Left lung (tissue), 10 donors: ENCODE results near the gene KIF16B. TPM values are rescaled to one million over a fixed set of nuclear protein-coding genes. Genes with fewer than 3 reads are reported as not detected.

ENCODE experiments used
- ATAC-seq: fragments of 200-7000 bp; cut with Tn5 transposase; one replicate; pipeline ENCODE4 v1.9.1; 2020; ENCODE audit warnings: moderate library complexity
- DNase-seq, 4 donors: peaks; one replicate each; pipeline ENCODE4 v3.0.0-alpha.2; 2013 to 2020
- H3K27ac ChIP-seq, 2 donors: fragments of 200-600 bp; sonication (generic) in 1 of 2; one replicate each; pipeline versions ENCODE4 v1.5.0 to v1.8.0; 2020 to 2021
- H3K27me3 ChIP-seq, 2 donors: fragments of 200-600 bp; sonication (generic) in 1 of 2; one replicate each; pipeline versions ENCODE4 v1.5.0 to v1.8.0; 2020 to 2021
- H3K36me3 ChIP-seq, 2 donors: fragments of 200-600 bp; sonication (generic) in 1 of 2; one replicate each; pipeline versions ENCODE4 v1.5.0 to v1.8.0; 2020 to 2021
- H3K4me1 ChIP-seq, 2 donors: fragments of 200-600 bp; one replicate each; pipeline ENCODE4 v1.8.0; 2021
- H3K4me3 ChIP-seq, 2 donors: fragments of 200-600 bp; sonication (generic) in 1 of 2; one replicate each; pipeline versions ENCODE4 v1.5.0 to v1.8.0; 2020 to 2021; ENCODE audit warnings: mild to moderate bottlenecking in 1 of 2
- H3K9me3 ChIP-seq, 2 donors: fragments of 200-600 bp; sonication (generic) in 1 of 2; one replicate each; pipeline versions ENCODE4 v1.5.0 to v1.8.0; 2020 to 2021
- intact Hi-C, 2 donors: fragments of 100-400 bp; cut with DNase I; formaldehyde crosslinking; loops; one replicate each; pipeline versions ENCODE4 v1.11.2 to v1.14.2; 2022
- polyA plus RNA-seq, 6 donors: library from polyadenylated mRNA; unstranded; fragments of 120-200 nt; gene quantifications; one replicate each; pipeline ENCODE4 v1.2.1, GENCODE V29; 2013; ENCODE audit not compliant: insufficient read length in 6 of 6
- total RNA-seq, 2 donors: library from RNA; stranded (reverse); fragmentation: NEBNext Ultra II Directional; extraction: Animal tissue kit (Norgen Biotek cat#: 25700); gene quantifications; one replicate each; pipeline ENCODE4 v1.2.1, GENCODE V29; 2021
- TF ChIP-seq, protein P1 (sequence below), 2 donors: fragments of 200-600 bp; sonication (generic) in 1 of 2; IDR thresholded peaks; one replicate each; pipeline versions ENCODE4 v1.5.0 to v1.8.0; 2021; ENCODE audit warnings: antibody characterized with exemption in 2 of 2
- donor health status: DM: no; HTN: yes; CAD: no.
- donor health status: DM: no; HTN: no; CAD: no.

KIF16B gene
- total and polyA plus RNA-seq, 8 donors = 9.1 to 23.8 (median 12.8) TPM

DNA sequence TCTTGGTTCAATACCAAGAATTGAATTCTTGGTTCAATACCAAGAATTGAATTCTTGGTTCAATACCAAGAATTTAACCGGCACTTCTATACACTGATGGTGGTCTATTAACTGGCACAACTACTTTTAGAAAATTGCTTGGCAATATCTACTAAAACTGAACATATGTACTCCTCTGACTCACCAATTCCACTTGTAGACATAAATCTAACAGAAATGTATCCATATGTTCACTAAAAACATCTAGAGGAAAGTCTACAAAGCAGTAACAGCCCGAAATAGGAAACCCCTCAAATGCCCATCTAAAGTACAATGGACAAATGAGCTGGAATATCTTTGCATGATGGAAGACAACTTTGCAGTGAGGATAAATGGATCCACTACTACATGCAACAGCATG lies 71.9 kb downstream of the KIF16B start:
- H3K4me3 ChIP-seq = no peak overlapping the region
- peaks cover 0 to 49% of the 10 kb centered on the region in 2 donors for H3K36me3 ChIP-seq
- H3K27me3 ChIP-seq = no peaks in the 10 kb centered on the region
- DNase-seq = no peak
- H3K27ac ChIP-seq = no peak overlapping the region
- ATAC-seq = no peak
- no peaks in the 10 kb centered on the region for H3K4me1 ChIP-seq
- intact Hi-C loops = no loop called here
- no peaks in the 10 kb centered on the region for H3K9me3 ChIP-seq
- TF ChIP-seq, protein P1, sequence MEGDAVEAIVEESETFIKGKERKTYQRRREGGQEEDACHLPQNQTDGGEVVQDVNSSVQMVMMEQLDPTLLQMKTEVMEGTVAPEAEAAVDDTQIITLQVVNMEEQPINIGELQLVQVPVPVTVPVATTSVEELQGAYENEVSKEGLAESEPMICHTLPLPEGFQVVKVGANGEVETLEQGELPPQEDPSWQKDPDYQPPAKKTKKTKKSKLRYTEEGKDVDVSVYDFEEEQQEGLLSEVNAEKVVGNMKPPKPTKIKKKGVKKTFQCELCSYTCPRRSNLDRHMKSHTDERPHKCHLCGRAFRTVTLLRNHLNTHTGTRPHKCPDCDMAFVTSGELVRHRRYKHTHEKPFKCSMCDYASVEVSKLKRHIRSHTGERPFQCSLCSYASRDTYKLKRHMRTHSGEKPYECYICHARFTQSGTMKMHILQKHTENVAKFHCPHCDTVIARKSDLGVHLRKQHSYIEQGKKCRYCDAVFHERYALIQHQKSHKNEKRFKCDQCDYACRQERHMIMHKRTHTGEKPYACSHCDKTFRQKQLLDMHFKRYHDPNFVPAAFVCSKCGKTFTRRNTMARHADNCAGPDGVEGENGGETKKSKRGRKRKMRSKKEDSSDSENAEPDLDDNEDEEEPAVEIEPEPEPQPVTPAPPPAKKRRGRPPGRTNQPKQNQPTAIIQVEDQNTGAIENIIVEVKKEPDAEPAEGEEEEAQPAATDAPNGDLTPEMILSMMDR (IDR thresholded peaks at IDR 0.05) = no peak

DNA sequence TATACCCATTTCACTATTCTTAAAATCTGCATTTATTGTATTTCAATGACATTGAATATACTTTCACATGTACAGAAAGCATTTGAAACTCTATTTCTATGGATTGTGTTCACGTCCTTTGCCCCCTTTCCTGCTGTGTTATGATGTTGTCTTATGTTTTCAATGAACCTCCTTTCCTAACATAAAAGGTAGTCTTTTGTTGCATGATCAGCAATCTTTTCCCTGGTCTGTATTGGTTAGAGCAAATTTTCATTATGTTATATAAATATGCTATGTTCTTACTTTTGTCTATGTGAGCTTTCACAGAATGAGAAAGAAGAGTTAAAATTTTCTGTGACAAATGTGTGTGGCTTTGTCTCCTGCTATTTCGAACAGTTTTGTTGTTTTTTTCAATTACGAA lies 73.1 kb downstream of the KIF16B start:
- TF ChIP-seq, protein P1 (IDR thresholded peaks at IDR 0.05) = no peak
- intact Hi-C loops = no loop called here
- Histone ChIP-seq H3K36me3 (peaks cover 0 to 47% of the 10 kb centered on the region in 2 donors), H3K9me3 (no peaks in the 10 kb centered on the region), H3K27ac (no peak overlapping the region), H3K27me3 (no peaks in the 10 kb centered on the region), H3K4me1 (no peaks in the 10 kb centered on the region), H3K4me3 (no peak overlapping the region)
- DNase-seq (no peak), ATAC-seq (no peak)

DNA sequence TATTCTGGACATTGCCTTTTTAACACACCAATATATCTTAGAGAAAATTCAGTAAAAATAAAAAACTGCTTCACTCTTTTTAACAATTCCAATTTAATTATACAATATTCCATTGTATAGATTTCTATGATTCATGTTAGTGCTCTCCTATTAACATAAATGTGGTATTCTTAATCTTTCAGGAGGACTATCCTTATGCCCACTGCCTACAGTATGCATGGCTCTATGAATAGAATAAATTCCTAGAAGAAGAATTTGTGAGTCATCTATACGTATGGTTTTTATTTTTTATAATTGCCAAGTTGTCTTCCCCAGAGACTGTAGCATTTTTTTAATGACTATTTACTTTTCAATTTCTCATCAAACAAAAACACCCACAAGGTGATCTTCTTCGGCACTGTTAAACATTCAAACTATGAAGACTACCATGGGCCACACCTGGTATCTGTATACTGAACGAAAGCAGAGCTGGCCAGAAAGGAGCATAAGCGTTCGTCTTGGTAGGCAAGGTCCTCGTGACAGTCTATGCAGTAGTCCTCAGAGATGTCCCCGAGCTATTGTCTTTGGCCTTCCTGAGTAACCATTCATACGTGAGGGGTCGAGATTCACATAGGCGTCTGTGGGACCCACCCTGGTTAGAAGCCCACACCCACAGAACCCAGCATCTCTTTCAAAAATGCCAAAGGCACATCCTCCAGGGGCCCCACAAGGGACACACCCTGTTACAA lies 74.6 kb downstream of the KIF16B start:
- DNase-seq = no peak
- Histone ChIP-seq H3K36me3 (peaks cover 0 to 32% of the 10 kb centered on the region in 2 donors), H3K4me1 (no peaks in the 10 kb centered on the region), H3K9me3 (no peaks in the 10 kb centered on the region), H3K27me3 (no peaks in the 10 kb centered on the region), H3K4me3 (no peak overlapping the region), H3K27ac (no peak overlapping the region)
- intact Hi-C loops = no loop called here
- TF ChIP-seq, protein P1 (IDR thresholded peaks at IDR 0.05) = no peak
- no peak for ATAC-seq

DNA sequence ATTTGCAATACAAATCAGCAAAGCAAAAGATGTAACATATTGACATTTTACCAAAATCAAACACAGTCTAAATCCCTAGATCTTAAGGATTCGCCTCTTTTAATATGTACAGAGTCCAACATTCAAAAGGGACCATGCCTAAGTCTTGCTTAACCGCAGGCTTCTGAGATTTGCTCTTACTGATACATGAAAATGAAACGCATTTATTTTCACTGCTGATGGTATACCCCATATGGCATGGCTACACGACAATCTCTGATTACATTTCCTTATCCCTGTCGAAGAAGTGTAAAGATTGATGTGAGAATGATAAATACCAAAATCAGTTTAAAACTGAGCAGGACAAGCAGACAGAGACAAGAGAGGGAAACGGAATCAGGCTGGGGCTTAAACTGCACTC lies 75.4 kb downstream of the KIF16B start:
- no peak for DNase-seq
- Histone ChIP-seq H3K4me1 (no peaks in the 10 kb centered on the region), H3K36me3 (peaks cover 0 to 30% of the 10 kb centered on the region in 2 donors), H3K27me3 (no peaks in the 10 kb centered on the region), H3K9me3 (no peaks in the 10 kb centered on the region), H3K27ac (no peak overlapping the region), H3K4me3 (no peak overlapping the region)
- intact Hi-C loops = no loop called here
- TF ChIP-seq, protein P1 (IDR thresholded peaks at IDR 0.05) = no peak
- ATAC-seq = no peak

DNA sequence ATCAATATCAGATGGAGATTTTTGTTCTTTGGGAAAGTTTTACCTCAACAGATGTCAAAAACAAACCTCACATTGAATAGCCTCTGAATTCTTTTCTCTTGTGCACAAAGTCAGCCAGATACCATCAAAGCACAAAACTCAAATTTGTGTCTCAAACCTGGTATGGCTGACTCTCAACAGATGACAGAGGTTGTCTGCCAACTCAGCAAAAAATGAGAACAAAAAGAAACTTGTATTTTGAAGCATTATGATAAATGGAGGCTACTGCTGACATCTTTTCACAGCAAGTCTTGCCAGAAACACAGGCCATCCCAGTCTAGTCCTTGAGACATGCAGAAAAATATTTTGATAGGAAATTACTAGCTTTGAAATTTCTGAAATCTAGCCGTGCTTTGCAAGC lies 79.8 kb downstream of the KIF16B start:
- intact Hi-C loops = no loop called here
- Histone ChIP-seq H3K9me3 (no peaks in the 10 kb centered on the region), H3K27me3 (no peaks in the 10 kb centered on the region), H3K4me3 (no peak overlapping the region), H3K4me1 (no peaks in the 10 kb centered on the region), H3K36me3 (peaks cover 0 to 26% of the 10 kb centered on the region in 2 donors), H3K27ac (no peak overlapping the region)
- no peak for DNase-seq
- TF ChIP-seq, protein P1 (IDR thresholded peaks at IDR 0.05) = no peak
- ATAC-seq = no peak
